Measurements from ENCODE around the gene GPR158.

GPR158 gene

GRCh38 chr10:25338271-25338670, 163.5 kb downstream of the GPR158 start:
- DNase-seq (no peak), ATAC-seq (ENCODE audit: insufficient read depth, low read depth) (no peak)
- Histone ChIP-seq H4K20me1 (ENCODE audit: insufficient read depth, low read length) (no peaks in the 10 kb centered on the region), H3K9ac (ENCODE audit: low read depth, low read length) (no peak overlapping the region), H3K9me3 (ENCODE audit: insufficient read depth, low read length, severe bottlenecking) (no peaks in the 10 kb centered on the region), H2AFZ (ENCODE audit: low read depth, low read length) (no peak overlapping the region), H3K4me2 (ENCODE audit: insufficient read depth, low read length) (no peak overlapping the region), H3K79me2 (ENCODE audit: insufficient read depth, low read length) (no peaks in the 10 kb centered on the region), H3K36me3 (ENCODE audit: insufficient read depth, low read length) (no peaks in the 10 kb centered on the region), H3K27me3 (ENCODE audit: insufficient read depth, low read length, poor library complexity) (no peaks in the 10 kb centered on the region), H3K4me3 (ENCODE audit: low read depth in 1 of 2, low read length in 2 of 2) (no peak overlapping the region), H3K4me1 (ENCODE audit: insufficient read depth, low read length) (no peaks in the 10 kb centered on the region), H3K27ac (ENCODE audit: low read length) (no peak overlapping the region)
- TF ChIP-seq CTCF (IDR thresholded peaks at IDR 0.05; ENCODE audit: borderline replicate concordance, extremely low read depth, low read length, poor library complexity, severe bottlenecking) (no peak), EZH2 (IDR thresholded peaks at IDR 0.05; ENCODE audit: borderline replicate concordance, low read depth, low read length, severe bottlenecking) (no peak)

- no peak for ATAC-seq (ENCODE audit: insufficient read depth, low read depth)
- H3K36me3 ChIP-seq (ENCODE audit: insufficient read depth, low read length) = no peaks in the 10 kb centered on the region
- TF ChIP-seq EZH2 (IDR thresholded peaks at IDR 0.05; ENCODE audit: borderline replicate concordance, low read depth, low read length, severe bottlenecking) (no peak), CTCF (IDR thresholded peaks at IDR 0.05; ENCODE audit: borderline replicate concordance, extremely low read depth, low read length, poor library complexity, severe bottlenecking) (no peak)
- no peak overlapping the region for H3K4me2 ChIP-seq (ENCODE audit: insufficient read depth, low read length)
- H3K27me3 ChIP-seq (ENCODE audit: insufficient read depth, low read length, poor library complexity) = no peaks in the 10 kb centered on the region
- H3K4me1 ChIP-seq (ENCODE audit: insufficient read depth, low read length) = no peaks in the 10 kb centered on the region
- H3K9me3 ChIP-seq (ENCODE audit: insufficient read depth, low read length, severe bottlenecking) = no peaks in the 10 kb centered on the region
- DNase-seq = no peak
- no peak overlapping the region for H3K27ac ChIP-seq (ENCODE audit: low read length)
- H3K4me3 ChIP-seq (ENCODE audit: low read depth in 1 of 2, low read length in 2 of 2) = no peak overlapping the region
- H4K20me1 ChIP-seq (ENCODE audit: insufficient read depth, low read length) = no peaks in the 10 kb centered on the region
- H2AFZ ChIP-seq (ENCODE audit: low read depth, low read length) = no peak overlapping the region
- no peak overlapping the region for H3K9ac ChIP-seq (ENCODE audit: low read depth, low read length)
- H3K79me2 ChIP-seq (ENCODE audit: insufficient read depth, low read length) = no peaks in the 10 kb centered on the region
Measured at GRCh38 chr10:25339966-25340365, 165.2 kb downstream of the GPR158 start.

GRCh38 chr10:25349520-25349919, 174.7 kb downstream of the GPR158 start:
- Histone ChIP-seq H3K79me2 (ENCODE audit: insufficient read depth, low read length) (no peaks in the 10 kb centered on the region), H3K4me1 (ENCODE audit: insufficient read depth, low read length) (no peaks in the 10 kb centered on the region), H3K4me2 (ENCODE audit: insufficient read depth, low read length) (no peak overlapping the region), H3K36me3 (ENCODE audit: insufficient read depth, low read length) (no peaks in the 10 kb centered on the region), H3K9ac (ENCODE audit: low read depth, low read length) (no peak overlapping the region), H4K20me1 (ENCODE audit: insufficient read depth, low read length) (no peaks in the 10 kb centered on the region), H3K4me3 (ENCODE audit: low read depth in 1 of 2, low read length in 2 of 2) (no peak overlapping the region), H3K27ac (ENCODE audit: low read length) (no peak overlapping the region), H3K27me3 (ENCODE audit: insufficient read depth, low read length, poor library complexity) (no peaks in the 10 kb centered on the region), H3K9me3 (ENCODE audit: insufficient read depth, low read length, severe bottlenecking) (no peaks in the 10 kb centered on the region), H2AFZ (ENCODE audit: low read depth, low read length) (no peak overlapping the region)
- no peak for DNase-seq
- ATAC-seq (ENCODE audit: insufficient read depth, low read depth) = no peak
- TF ChIP-seq CTCF (IDR thresholded peaks at IDR 0.05; ENCODE audit: borderline replicate concordance, extremely low read depth, low read length, poor library complexity, severe bottlenecking) (no peak), EZH2 (IDR thresholded peaks at IDR 0.05; ENCODE audit: borderline replicate concordance, low read depth, low read length, severe bottlenecking) (no peak)

GRCh38 chr10:25356609-25357008, 181.8 kb downstream of the GPR158 start:
- ATAC-seq (ENCODE audit: insufficient read depth, low read depth) (no peak), DNase-seq (no peak)
- Histone ChIP-seq H3K4me3 (ENCODE audit: low read depth in 1 of 2, low read length in 2 of 2) (no peak overlapping the region), H3K27me3 (ENCODE audit: insufficient read depth, low read length, poor library complexity) (no peaks in the 10 kb centered on the region), H3K79me2 (ENCODE audit: insufficient read depth, low read length) (no peaks in the 10 kb centered on the region), H3K9me3 (ENCODE audit: insufficient read depth, low read length, severe bottlenecking) (peaks cover 7% of the 10 kb centered on the region), H3K9ac (ENCODE audit: low read depth, low read length) (no peak overlapping the region), H2AFZ (ENCODE audit: low read depth, low read length) (no peak overlapping the region), H3K36me3 (ENCODE audit: insufficient read depth, low read length) (no peaks in the 10 kb centered on the region), H3K4me1 (ENCODE audit: insufficient read depth, low read length) (no peaks in the 10 kb centered on the region), H3K4me2 (ENCODE audit: insufficient read depth, low read length) (no peak overlapping the region), H3K27ac (ENCODE audit: low read length) (no peak overlapping the region), H4K20me1 (ENCODE audit: insufficient read depth, low read length) (no peaks in the 10 kb centered on the region)
- TF ChIP-seq CTCF (IDR thresholded peaks at IDR 0.05; ENCODE audit: borderline replicate concordance, extremely low read depth, low read length, poor library complexity, severe bottlenecking) (no peak), EZH2 (IDR thresholded peaks at IDR 0.05; ENCODE audit: borderline replicate concordance, low read depth, low read length, severe bottlenecking) (no peak)
